Measurements from ENCODE around the gene IFT22. TPM values are rescaled to one million over a fixed set of nuclear protein-coding genes. Genes with fewer than 3 reads are reported as not detected.
"Not testable (repeated sequence)": the region's sequence is repeated elsewhere in the genome, so short reads cannot be mapped to it uniquely, and the experiment has no call there.

Gene IFT22
- total RNA-seq, 2 experiments from 2014 or later = 9.9 to 11.1 TPM

DNA sequence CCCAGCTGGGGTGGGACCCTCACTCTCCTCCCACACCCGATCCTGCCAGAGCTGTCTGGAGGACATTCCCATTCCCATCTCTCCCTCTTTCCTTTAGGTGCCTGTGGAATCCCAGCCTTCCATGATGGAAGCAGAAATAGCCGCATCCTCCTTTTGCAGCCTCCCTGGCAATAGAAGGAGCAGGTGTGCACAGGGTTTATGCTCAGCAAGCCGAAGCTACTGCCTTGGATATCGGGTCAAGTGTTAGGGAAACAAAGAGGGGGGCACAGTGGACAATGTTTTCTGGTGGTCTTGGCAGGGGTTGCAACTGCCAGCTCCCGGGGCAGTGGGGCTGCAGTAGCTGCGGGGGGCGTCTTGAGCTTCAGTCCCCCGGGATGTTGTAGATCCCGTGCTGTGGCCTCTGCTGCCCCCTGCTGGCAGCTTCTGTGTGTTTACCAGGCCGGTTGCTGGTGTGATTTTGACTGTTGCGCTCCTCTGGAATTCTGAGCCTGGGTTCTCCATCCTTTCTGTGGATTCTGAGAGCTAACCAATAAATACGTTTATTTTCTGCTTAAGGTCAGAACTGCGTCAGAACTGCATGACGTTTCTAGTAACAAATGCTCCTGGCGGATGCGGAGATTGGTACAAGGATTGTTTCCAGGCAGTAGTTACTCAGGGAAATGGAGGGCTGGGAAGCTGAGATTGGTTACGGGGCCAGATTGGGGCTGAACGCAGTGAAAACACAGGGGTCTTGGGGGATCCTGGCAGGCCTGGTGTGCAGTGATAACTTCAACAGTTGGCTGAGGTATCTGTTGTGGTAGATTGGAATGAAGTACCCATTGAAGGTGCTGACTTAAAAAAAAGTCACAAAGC is 31.2 kb downstream of the IFT22 start:
- POLR2A ChIA-PET; H3K4me3 Mint-ChIP-seq; H3K36me3 Mint-ChIP-seq (ENCODE audit: low read depth); H3K9me3 Mint-ChIP-seq (ENCODE audit: insufficient read depth); H3K27ac Mint-ChIP-seq: not testable (repeated sequence)
- ATAC-seq = peak; percentile 81
- Mint-ChIP-seq H3K4me1 (ENCODE audit: low read depth) (peaks cover 18% of the 10 kb centered on the region), H3K27me3 (ENCODE audit: low read depth) (peaks cover 20% of the 10 kb centered on the region)
- CTCF ChIA-PET = interaction anchor here (0.8 to 5.5 kb wide), 22 partner anchors 10 to 1314 kb away, joined by 3 to 48 read pairs (median 4); partner anchors contain the start of genes AZGP1, FIS1, PLOD3 and TRIM56
- peak; percentile 72 for DNase-seq

DNA sequence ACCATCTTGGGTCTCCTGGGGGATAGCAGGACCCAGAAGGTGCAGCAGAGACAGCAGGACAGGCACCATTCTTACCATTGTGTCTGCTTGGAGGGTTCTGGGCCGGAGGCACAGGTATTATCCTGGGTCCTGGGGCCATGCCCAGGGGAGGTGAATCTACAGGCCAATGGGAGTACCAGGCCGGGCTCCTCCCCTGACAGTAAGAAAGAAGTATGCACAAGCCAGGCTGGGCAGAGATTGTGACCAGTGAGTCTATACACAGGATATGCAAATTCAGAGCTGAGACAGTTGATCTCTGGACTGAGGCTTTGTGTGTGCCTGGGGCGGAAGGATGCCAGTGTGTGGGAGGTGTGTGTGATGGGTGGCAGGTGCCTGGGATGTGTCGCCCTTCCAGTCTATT is 31.9 kb downstream of the IFT22 start:
- peak; percentile 34 for ATAC-seq
- H3K4me1 Mint-ChIP-seq (ENCODE audit: low read depth) = peaks cover 18% of the 10 kb centered on the region
- CTCF ChIA-PET = interaction anchor here (0.9 to 5.5 kb wide), 12 partner anchors 9 to 145 kb away, joined by 3 to 48 read pairs (median 4); partner anchors contain the start of gene PLOD3
- H3K4me3 Mint-ChIP-seq; POLR2A ChIA-PET; H3K9me3 Mint-ChIP-seq (ENCODE audit: insufficient read depth); H3K27ac Mint-ChIP-seq; H3K36me3 Mint-ChIP-seq (ENCODE audit: low read depth); DNase-seq: not testable (repeated sequence)
- peaks cover 20% of the 10 kb centered on the region for H3K27me3 Mint-ChIP-seq (ENCODE audit: low read depth)

DNA sequence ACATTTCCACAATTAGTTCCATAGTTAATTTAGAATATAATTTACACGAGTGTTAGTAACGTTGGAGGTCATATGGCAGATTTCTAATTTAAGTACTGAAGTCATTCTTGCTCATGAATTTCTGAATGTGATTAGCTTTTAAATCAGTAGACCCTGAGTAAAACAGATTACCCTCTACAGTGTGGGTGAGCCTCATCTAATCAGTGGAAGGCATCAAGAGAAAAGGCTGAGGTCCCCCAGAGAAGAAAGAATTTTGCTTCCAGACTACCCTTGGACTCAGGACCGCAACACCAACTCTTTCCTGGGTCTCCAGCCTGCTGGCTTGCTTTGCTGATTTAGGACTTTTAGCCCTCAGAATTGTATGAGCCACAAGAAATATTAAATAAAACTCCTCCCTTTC is 33.2 kb downstream of the IFT22 start:
- H3K27me3 Mint-ChIP-seq (ENCODE audit: low read depth) = peaks cover 13% of the 10 kb centered on the region

DNA sequence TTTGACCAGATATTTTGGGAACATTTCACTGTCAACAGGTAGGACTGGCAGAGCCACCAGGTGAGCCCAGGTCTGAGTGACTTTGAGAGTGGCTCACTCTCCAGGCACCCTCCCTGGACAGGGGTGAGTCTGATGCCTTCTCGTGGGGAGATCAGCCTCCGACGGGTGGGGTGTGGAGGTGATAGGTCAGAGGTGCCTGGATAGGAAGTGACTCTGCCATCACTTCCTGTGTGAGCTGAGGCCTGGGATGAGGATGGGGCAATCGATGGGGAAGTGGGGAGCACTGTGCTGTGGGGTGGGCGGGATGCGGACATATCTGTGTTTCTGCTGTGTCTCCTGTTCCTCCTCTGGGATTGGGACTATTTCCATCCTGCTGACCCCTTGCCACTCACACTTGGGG is 34.6 kb downstream of the IFT22 start:
- CTCF ChIA-PET = no interaction called here

More for the DNA sequence above, 33.2 kb downstream of the IFT22 start:
- H3K9me3 Mint-ChIP-seq (ENCODE audit: insufficient read depth) = no peaks in the 10 kb centered on the region
- H3K4me1 Mint-ChIP-seq (ENCODE audit: low read depth) = peaks cover 18% of the 10 kb centered on the region
- H3K4me3 Mint-ChIP-seq = no peak overlapping the region
- no peaks in the 10 kb centered on the region for H3K36me3 Mint-ChIP-seq (ENCODE audit: low read depth)
- ChIA-PET POLR2A (no interaction called here), CTCF (interaction anchor here (1.0 to 1.1 kb wide), 2 partner anchors 15 to 71 kb away, joined by 3 read pairs; partner anchors contain the start of genes PLOD3 and ZNHIT1)
- DNase-seq (no peak), ATAC-seq (no peak)
- no peak overlapping the region for H3K27ac Mint-ChIP-seq

DNA sequence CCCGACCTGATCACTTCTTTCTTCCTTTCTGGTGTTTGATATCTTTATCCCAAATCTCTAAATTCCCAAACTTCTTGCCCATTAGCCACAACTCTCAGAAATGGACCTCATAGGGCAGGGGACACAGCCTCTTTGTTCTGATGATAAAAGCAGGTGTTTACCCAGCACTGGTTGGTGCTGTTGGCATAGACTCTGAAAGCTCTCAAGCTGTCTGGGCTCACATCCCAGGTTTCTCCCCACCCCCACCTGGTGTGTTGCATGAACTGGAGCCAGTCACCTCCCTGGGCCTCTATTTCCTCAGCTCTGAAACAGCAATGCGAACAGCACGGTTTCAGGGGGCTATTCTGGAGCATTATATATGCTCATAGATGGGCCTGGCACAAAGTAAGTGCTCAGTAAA is 35.7 kb downstream of the IFT22 start:
- CTCF ChIA-PET = interaction anchor here (1.6 to 2.5 kb wide), 2 partner anchors 93 to 142 kb away, joined by 5 to 7 read pairs; no protein-coding TSS in a partner anchor
- H3K27me3 Mint-ChIP-seq (ENCODE audit: low read depth); ATAC-seq; H3K9me3 Mint-ChIP-seq (ENCODE audit: insufficient read depth); H3K4me3 Mint-ChIP-seq; POLR2A ChIA-PET; H3K36me3 Mint-ChIP-seq (ENCODE audit: low read depth); DNase-seq; H3K27ac Mint-ChIP-seq: not testable (repeated sequence)
- peaks cover 24% of the 10 kb centered on the region for H3K4me1 Mint-ChIP-seq (ENCODE audit: low read depth)

More for the DNA sequence above, 34.6 kb downstream of the IFT22 start:
- DNase-seq (no peak), ATAC-seq (no peak)
- Mint-ChIP-seq H3K4me3 (no peak overlapping the region), H3K4me1 (ENCODE audit: low read depth) (peaks cover 24% of the 10 kb centered on the region), H3K36me3 (ENCODE audit: low read depth) (no peaks in the 10 kb centered on the region), H3K9me3 (ENCODE audit: insufficient read depth) (no peaks in the 10 kb centered on the region), H3K27me3 (ENCODE audit: low read depth) (peaks cover 7% of the 10 kb centered on the region), H3K27ac (no peak overlapping the region)
- POLR2A ChIA-PET = no interaction called here

DNA sequence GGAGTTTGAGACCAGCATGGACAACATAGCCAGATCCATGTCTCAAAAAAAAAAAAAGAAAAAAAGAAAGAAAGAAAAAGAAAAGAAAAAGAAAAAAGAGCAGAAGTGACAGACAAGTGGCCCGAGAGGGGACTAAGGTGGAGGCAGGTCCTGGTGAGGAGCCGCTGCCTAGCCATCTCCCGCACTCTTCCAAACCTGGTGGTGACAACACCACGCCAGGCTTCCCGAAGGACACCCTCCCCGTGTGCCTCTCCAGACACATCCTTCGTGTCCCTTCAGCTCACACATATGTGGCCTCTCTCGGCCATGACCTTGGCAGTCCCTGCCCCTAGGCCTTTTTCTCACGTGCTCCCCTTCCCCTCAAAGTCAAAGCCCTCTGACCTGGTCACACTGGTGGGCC is 36.4 kb downstream of the IFT22 start:
- Mint-ChIP-seq H3K4me1 (ENCODE audit: low read depth) (peaks cover 20% of the 10 kb centered on the region), H3K27ac (no peak overlapping the region), H3K4me3 (no peak overlapping the region), H3K9me3 (ENCODE audit: insufficient read depth) (no peaks in the 10 kb centered on the region), H3K27me3 (ENCODE audit: low read depth) (peaks cover 8% of the 10 kb centered on the region), H3K36me3 (ENCODE audit: low read depth) (no peaks in the 10 kb centered on the region)
- ChIA-PET POLR2A (no interaction called here), CTCF (interaction anchor here (1.6 to 2.5 kb wide), 2 partner anchors 92 to 141 kb away, joined by 5 to 7 read pairs; no protein-coding TSS in a partner anchor)
- no peak for ATAC-seq
- DNase-seq = no peak

DNA sequence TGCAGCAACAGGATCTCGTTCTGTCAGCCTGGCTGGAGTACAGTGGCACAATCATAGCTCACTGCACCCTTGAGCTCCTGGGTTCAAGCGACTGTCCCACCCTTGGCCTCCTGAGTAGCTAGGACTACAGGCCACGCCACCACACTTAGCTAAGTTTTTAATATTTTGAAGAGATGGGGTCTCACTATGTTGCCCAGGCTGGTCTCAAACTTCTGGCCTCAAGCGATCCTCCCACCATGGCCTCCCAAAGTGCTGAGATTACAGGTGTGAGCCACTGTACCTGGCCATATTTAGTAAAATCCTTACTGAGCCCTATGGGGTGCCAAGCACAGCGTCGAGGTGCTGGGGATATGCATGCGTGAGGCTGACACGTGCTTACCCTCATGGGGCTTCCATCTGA is 40.7 kb downstream of the IFT22 start:
- CTCF ChIA-PET = interaction anchor here (1.0 to 5.6 kb wide), 2 partner anchors 11 to 88 kb away, joined by 3 to 48 read pairs; no protein-coding TSS in a partner anchor
- H3K36me3 Mint-ChIP-seq (ENCODE audit: low read depth); H3K4me1 Mint-ChIP-seq (ENCODE audit: low read depth); H3K4me3 Mint-ChIP-seq; POLR2A ChIA-PET; ATAC-seq; H3K27me3 Mint-ChIP-seq (ENCODE audit: low read depth); H3K27ac Mint-ChIP-seq; H3K9me3 Mint-ChIP-seq (ENCODE audit: insufficient read depth); DNase-seq: not testable (repeated sequence)

DNA sequence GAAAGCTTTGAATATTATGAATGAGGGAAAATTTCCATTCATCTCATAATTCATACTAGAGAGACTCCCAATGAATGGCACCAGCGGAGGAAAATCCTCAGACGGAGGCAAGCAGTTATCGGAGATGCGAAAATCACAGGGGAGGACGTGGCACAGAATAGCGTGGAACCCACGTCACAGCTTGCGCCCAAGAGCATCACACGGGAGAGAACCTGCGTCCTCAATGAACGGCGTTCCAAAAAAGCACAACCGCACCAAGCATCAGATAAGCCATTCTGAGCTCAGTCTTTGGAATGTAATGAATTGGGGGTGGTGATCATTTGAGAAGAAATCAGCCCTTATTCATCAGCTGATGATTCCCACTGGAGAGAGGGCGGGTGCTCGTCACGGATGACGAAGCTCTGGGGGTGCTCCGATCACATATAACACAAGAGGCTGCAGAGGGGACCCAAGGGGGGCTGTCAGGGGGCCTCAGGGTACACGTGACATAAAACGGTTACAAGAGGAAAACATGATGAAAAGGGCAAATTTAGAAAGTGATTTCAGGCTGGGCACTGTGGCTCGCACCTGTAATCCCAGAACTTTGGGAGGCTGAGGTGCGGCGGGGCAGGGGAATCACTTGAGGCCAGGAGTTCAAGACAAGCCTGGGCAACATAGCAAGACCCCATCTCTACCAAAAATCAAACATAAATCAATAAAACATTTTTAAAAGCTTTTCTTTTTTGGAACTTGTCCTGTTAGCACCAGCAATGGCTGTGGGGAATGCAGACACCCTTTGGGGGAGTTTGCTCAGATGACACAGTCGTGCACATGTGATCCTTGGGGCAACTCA is 42.9 kb downstream of the IFT22 start:
- DNase-seq = no peak
- no peak overlapping the region for H3K27ac Mint-ChIP-seq
- H3K27me3 Mint-ChIP-seq (ENCODE audit: low read depth) = peaks cover 4% of the 10 kb centered on the region
- peaks cover 6% of the 10 kb centered on the region for H3K4me1 Mint-ChIP-seq (ENCODE audit: low read depth)
- no peaks in the 10 kb centered on the region for H3K36me3 Mint-ChIP-seq (ENCODE audit: low read depth)
- no peaks in the 10 kb centered on the region for H3K9me3 Mint-ChIP-seq (ENCODE audit: insufficient read depth)
- ATAC-seq = no peak
- H3K4me3 Mint-ChIP-seq = no peak overlapping the region
- POLR2A ChIA-PET = no interaction called here
- CTCF ChIA-PET = interaction anchor here (1.1 to 5.6 kb wide), 2 partner anchors 14 to 135 kb away, joined by 3 to 48 read pairs; no protein-coding TSS in a partner anchor

DNA sequence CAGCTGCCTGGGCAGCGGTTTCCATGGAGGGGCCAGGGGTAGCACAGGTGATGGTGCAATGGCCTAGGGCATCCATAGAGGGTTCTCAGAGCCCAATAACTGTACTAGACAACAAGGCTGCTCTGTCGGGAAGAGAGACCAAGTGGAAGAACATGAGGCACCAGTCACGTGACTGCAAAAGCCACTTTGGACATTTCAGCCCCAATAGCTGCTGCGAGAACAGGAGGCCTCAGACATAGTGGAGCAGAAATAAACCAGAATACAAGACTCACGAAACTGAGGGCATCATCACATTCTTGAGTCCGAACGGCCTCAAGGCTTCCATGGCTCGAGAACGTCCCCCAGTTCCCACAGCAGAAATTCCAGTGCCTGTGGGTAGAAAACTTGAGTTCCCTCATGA is 44.5 kb downstream of the IFT22 start:
- Mint-ChIP-seq H3K36me3 (ENCODE audit: low read depth) (no peaks in the 10 kb centered on the region), H3K27me3 (ENCODE audit: low read depth) (peaks cover 6% of the 10 kb centered on the region), H3K4me3 (no peak overlapping the region), H3K4me1 (ENCODE audit: low read depth) (no peaks in the 10 kb centered on the region), H3K9me3 (ENCODE audit: insufficient read depth) (no peaks in the 10 kb centered on the region), H3K27ac (no peak overlapping the region)
- POLR2A ChIA-PET = no interaction called here
- CTCF ChIA-PET = no interaction called here
- ATAC-seq = no peak
- DNase-seq = no peak

DNA sequence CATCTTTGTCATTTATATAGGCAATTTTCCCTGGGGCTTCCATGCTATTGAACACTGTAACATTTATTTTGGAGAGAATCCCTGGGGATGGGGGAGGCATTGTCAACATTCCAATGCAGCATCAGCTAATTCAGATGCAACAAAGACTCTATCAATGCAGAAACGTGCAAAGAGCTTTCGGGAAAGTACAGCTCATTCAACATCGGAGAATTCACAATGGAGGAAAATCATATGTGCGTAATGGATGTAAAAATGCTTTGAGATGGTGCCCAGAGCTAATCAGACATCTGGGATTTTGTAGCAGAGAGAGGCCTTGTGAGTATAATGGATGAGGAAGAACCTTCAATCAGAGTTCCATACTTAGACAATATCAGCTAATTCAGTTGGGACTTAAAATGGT is 48.4 kb downstream of the IFT22 start:
- Mint-ChIP-seq H3K9me3 (ENCODE audit: insufficient read depth) (no peaks in the 10 kb centered on the region), H3K4me1 (ENCODE audit: low read depth) (no peaks in the 10 kb centered on the region), H3K36me3 (ENCODE audit: low read depth) (no peaks in the 10 kb centered on the region), H3K4me3 (no peak overlapping the region), H3K27me3 (ENCODE audit: low read depth) (peaks cover 3% of the 10 kb centered on the region), H3K27ac (no peak overlapping the region)
- ATAC-seq = no peak
- CTCF ChIA-PET = interaction anchor here (1.2 to 1.5 kb wide), 3 partner anchors 10 to 19 kb away, joined by 3 to 10 read pairs (median 3); no protein-coding TSS in a partner anchor
- POLR2A ChIA-PET = no interaction called here
- DNase-seq = no peak

DNA sequence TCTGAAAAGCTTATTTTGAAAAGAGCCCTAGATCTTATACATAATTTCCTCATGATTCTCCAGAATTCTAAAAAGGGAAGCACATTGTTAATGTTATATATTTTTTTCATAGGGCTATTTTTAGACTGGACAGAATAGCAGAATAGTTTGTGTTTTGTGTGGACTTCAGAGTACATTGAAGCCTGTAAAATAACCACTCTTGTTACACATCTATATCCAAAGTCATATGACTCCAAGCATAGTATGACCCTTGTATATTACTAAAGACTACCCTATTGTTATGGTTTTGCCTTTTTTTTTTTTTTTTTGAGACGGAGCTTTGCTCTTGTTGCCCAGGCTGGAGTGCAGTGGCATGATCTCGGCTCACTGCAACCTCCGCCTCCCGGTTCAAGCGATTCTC is 50.6 kb downstream of the IFT22 start:
- ChIA-PET CTCF (no interaction called here), POLR2A (no interaction called here)
- Mint-ChIP-seq H3K27ac (no peak overlapping the region), H3K27me3 (ENCODE audit: low read depth) (peaks cover 3% of the 10 kb centered on the region), H3K36me3 (ENCODE audit: low read depth) (no peaks in the 10 kb centered on the region), H3K9me3 (ENCODE audit: insufficient read depth) (no peaks in the 10 kb centered on the region), H3K4me1 (ENCODE audit: low read depth) (no peaks in the 10 kb centered on the region), H3K4me3 (no peak overlapping the region)
- no peak for DNase-seq
- ATAC-seq = no peak

DNA sequence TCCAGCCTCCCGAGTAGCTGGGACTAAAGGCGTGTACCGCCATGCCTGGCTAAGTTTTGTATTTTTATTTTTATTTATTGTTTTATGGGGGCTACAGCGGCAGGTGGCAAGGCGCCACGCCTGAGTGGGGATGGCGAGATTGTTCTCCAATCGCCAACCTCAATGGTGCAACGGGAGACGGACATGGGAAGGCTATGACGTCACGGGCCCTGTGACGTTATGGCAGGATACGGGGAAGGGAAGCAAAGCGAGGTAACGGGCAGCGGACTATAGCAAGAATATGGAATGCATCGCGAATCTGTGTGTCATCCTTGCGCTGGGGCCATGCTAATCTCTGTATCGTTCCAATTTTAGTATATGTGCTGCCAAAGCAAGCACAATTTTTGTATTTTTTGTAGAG is 51.9 kb downstream of the IFT22 start:
- no peaks in the 10 kb centered on the region for H3K4me1 Mint-ChIP-seq (ENCODE audit: low read depth)
- no peak overlapping the region for H3K27ac Mint-ChIP-seq
- POLR2A ChIA-PET = no interaction called here
- H3K27me3 Mint-ChIP-seq (ENCODE audit: low read depth) = peaks cover 3% of the 10 kb centered on the region
- ATAC-seq (no peak), DNase-seq (no peak)
- CTCF ChIA-PET = no interaction called here
- no peaks in the 10 kb centered on the region for H3K36me3 Mint-ChIP-seq (ENCODE audit: low read depth)
- no peaks in the 10 kb centered on the region for H3K9me3 Mint-ChIP-seq (ENCODE audit: insufficient read depth)
- no peak overlapping the region for H3K4me3 Mint-ChIP-seq

Data from activated CD8-positive, alpha-beta T cell treated with anti-CD3 and anti-CD28 coated beads, Interleukin-2, amount 10 ng/mL, durations not matched to agents 7 days and 5 days (primary cell).